Measurements from ENCODE around the gene MS4A2.
A peak's percentile ranks its signal among the peaks of the same experiment; 100 is the strongest.
"Not testable (repeated sequence)": the region's sequence is repeated elsewhere in the genome, so short reads cannot be mapped to it uniquely, and the experiment has no call there.

Gene MS4A2

DNA sequence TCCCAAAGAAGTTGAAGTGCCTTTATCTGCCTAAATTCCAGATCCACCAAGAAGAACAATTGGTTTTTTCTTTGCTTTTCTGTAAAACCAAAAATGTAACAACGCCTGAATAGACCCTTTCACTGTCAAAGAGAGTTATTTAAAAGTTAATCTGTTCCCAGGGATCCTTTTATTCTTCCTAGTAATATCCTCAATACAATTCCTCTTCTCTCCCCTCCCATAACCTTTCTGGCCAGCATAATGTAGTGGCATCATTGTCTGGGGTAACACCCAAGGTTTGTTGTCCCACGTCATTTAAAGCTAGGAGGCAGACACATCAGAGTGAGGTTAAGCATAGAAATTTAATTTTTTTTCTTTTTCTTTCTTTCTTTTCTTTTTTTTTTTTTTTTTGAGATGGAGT, 39.9 kb downstream of the MS4A2 start:
- no peak overlapping the region for H3K4me3 ChIP-seq (ENCODE audit: control insufficient read depth, low read depth, low read length)
- TF ChIP-seq, protein P1, sequence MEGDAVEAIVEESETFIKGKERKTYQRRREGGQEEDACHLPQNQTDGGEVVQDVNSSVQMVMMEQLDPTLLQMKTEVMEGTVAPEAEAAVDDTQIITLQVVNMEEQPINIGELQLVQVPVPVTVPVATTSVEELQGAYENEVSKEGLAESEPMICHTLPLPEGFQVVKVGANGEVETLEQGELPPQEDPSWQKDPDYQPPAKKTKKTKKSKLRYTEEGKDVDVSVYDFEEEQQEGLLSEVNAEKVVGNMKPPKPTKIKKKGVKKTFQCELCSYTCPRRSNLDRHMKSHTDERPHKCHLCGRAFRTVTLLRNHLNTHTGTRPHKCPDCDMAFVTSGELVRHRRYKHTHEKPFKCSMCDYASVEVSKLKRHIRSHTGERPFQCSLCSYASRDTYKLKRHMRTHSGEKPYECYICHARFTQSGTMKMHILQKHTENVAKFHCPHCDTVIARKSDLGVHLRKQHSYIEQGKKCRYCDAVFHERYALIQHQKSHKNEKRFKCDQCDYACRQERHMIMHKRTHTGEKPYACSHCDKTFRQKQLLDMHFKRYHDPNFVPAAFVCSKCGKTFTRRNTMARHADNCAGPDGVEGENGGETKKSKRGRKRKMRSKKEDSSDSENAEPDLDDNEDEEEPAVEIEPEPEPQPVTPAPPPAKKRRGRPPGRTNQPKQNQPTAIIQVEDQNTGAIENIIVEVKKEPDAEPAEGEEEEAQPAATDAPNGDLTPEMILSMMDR (IDR thresholded peaks at IDR 0.05; ENCODE audit: control insufficient read depth, insufficient read depth, low read depth, low read length, missing control alignments) = no peak
- no peak for DNase-seq (ENCODE audit: low read depth)

DNA sequence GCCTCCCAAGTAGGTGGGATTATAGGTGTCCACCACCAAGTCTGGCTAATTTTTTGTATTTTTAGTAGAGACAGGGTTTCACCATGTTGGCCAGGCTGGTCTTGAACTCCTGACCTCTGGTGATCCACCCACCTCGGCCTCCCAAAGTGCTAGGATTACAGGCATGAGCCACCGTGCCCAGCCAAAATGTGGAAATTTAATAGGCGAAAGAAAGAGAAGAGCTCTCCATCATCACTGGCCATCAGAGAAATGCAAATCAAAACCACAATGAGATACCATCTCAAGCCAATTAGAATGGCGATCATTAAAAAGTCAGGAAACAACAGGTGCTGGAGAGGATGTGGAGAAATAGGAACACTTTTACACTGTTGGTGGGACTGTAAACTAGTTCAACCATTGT, 40.4 kb downstream of the MS4A2 start:
- DNase-seq (ENCODE audit: low read depth); H3K4me3 ChIP-seq (ENCODE audit: control insufficient read depth, low read depth, low read length): not testable (repeated sequence)

DNA sequence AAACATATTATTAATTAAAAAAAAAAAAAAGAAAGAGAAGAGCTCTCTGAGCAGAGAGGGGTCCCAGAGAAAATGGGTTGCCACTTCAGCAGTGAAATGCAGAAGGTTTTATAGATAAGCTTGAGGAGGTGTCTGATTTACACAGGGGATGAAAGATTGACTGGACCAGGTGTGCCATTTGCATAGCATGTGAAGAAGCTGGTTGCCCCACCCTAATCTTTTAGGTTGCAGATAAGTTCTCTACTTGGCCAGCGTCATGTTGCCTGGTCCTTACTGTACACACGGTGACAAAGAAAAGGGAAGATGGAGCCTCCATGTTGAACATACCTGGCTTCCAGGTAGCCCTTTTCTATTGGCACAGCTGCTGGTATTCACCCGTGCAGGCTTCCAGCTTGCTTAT, 41.4 kb downstream of the MS4A2 start:
- DNase-seq (ENCODE audit: low read depth) = no peak
- TF ChIP-seq, protein P1 (IDR thresholded peaks at IDR 0.05; ENCODE audit: control insufficient read depth, insufficient read depth, low read depth, low read length, missing control alignments) = no peak
- no peak overlapping the region for H3K4me3 ChIP-seq (ENCODE audit: control insufficient read depth, low read depth, low read length)

DNA sequence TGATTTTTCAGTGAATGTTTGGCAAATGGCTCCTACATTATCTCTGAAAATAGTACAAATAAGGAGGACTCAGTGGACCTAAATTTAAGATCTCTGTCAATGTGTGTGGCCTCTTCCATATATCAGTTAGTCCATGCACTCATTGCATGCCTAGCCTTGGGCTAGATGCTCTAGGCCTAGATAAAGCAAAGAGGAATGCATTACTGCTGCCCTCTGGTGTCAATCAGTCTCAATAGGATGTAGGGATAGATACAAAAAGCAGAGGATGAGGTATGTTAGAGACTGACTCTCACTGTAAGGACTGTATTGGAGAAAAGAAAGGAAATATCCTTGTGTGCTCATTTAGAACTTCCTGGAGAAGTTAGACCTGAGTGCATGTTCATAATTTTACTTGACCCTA, 42.0 kb downstream of the MS4A2 start:
- no peak for DNase-seq (ENCODE audit: low read depth)
- TF ChIP-seq, protein P1 (IDR thresholded peaks at IDR 0.05; ENCODE audit: control insufficient read depth, insufficient read depth, low read depth, low read length, missing control alignments) = peak; percentile 5
- H3K4me3 ChIP-seq (ENCODE audit: control insufficient read depth, low read depth, low read length) = no peak overlapping the region

DNA sequence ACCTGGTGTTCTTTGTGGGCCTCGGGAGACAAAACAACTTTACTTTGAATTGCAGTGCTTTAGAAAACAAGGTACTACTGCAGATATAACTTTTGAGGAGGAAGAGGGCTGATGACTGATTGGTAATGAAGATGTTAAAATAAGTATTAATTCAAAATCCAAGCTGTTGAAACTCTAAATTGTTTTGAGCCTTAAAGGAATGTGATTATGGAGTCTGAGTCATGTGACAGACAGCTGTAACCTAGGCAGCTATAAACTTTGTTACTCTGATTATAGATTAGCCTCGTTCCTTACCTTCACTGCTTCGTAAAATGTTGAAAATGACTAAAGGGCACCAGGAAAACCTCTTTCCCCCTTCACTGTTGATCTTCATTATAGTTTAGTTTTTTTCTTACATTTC, 43.4 kb downstream of the MS4A2 start:
- no peak overlapping the region for H3K4me3 ChIP-seq (ENCODE audit: control insufficient read depth, low read depth, low read length)
- no peak for DNase-seq (ENCODE audit: low read depth)
- TF ChIP-seq, protein P1 (IDR thresholded peaks at IDR 0.05; ENCODE audit: control insufficient read depth, insufficient read depth, low read depth, low read length, missing control alignments) = no peak

DNA sequence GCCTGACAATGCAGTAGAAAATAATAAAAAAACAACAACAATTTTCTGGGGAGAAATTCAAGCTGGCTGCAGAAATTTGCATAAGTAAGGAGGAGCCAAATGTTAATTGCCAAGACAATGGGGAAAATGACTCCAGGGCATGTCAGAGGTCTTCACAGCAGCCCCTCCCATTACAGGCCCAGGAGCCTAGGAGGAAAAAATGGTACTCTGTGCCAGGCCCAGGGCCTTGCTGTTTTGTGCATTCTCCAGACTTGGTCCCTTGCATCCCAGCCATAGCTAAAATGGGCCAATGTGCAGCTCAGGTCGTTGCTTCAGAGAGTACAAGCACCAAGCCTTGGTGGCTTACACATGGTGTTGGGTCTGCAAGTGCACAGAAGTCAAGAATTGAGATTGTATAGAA, 45.5 kb downstream of the MS4A2 start:
- no peak for DNase-seq (ENCODE audit: low read depth)
- TF ChIP-seq, protein P1 (IDR thresholded peaks at IDR 0.05; ENCODE audit: control insufficient read depth, insufficient read depth, low read depth, low read length, missing control alignments) = no peak
- H3K4me3 ChIP-seq (ENCODE audit: control insufficient read depth, low read depth, low read length) = no peak overlapping the region

DNA sequence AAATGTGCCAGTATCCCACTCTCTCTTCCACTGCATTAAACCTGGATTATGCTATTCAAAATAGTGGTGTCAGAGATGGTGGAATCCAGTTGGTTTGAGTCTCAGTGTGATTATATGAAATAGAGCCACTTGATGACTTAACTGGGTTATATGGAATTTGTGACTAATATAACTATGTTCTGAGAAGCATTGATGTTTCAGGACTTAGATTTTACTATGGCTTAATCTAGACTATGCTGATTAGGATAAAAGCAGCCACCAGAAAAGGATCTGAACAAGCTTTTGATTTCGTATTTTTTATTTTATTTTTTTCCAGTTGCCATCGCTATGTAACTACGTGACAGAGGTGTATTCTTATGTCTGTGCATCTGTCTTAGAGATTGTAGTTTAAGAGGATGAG, 55.3 kb downstream of the MS4A2 start:
- no peak for DNase-seq (ENCODE audit: low read depth)
- TF ChIP-seq, protein P1 (IDR thresholded peaks at IDR 0.05; ENCODE audit: control insufficient read depth, insufficient read depth, low read depth, low read length, missing control alignments) = no peak
- H3K4me3 ChIP-seq (ENCODE audit: control insufficient read depth, low read depth, low read length) = no peak overlapping the region

Data from AG09309 (cell line).